Panc1 (cell line): ENCODE data around the gene ATP1A1. TPM values are rescaled to one million over a fixed set of nuclear protein-coding genes. Genes with fewer than 3 reads are reported as not detected.

ENCODE experiments used
- ATAC-seq: fragments of 200-7000 bp; cut with Tn5 transposase; 2 replicates; pipeline ENCODE4 v1.9.1; 2020; ENCODE audit warnings: mild to moderate bottlenecking, moderate library complexity
- BruUV-seq: library from RNA; stranded (reverse); fragments of 400-500 nt; replicated peaks from 2 replicates; lab custom pipeline; 2021; lab: Mats Ljungman, UMichigan
- CTCF ChIA-PET: fragments of 300-600 bp; sonication (Branson Sonifier 250); formaldehyde crosslinking; loops from one replicate; lab custom pipeline; 2022; ENCODE audit warnings: antibody characterized with exemption; lab: Charles Lee
- POLR2A ChIA-PET: fragments of 300-600 bp; sonication (Branson Sonifier 250); formaldehyde crosslinking; loops from one replicate; lab custom pipeline; 2022; ENCODE audit warnings: antibody characterized with exemption; lab: Charles Lee
- DNase-seq: peaks from one replicate; pipeline ENCODE4 v3.0.0-alpha.2; 2010; ENCODE audit warnings: low read depth, low spot score
- H3K27ac ChIP-seq: 2 replicates; pipeline ENCODE4 v1.5.1; 2011; ENCODE audit warnings: mild to moderate bottlenecking, low read length, inconsistent platforms
- H3K27me3 ChIP-seq: fragments of 200-500 bp; sonication (Bioruptor generic); 2 replicates; pipeline ENCODE4 v1.6.0; 2014; ENCODE audit warnings: low read length, inconsistent platforms; ENCODE audit not compliant: control insufficient read depth, insufficient read depth
- H3K36me3 ChIP-seq: fragments of 200-500 bp; sonication (Bioruptor generic); 2 replicates; pipeline ENCODE4 v1.5.1; 2014; ENCODE audit warnings: inconsistent platforms, mild to moderate bottlenecking, low read length, moderate library complexity; ENCODE audit not compliant: control insufficient read depth, insufficient read depth
- H3K4me1 ChIP-seq: 2 replicates; pipeline ENCODE4 v1.5.1; 2011; ENCODE audit warnings: inconsistent platforms, mild to moderate bottlenecking, low read length, moderate library complexity; ENCODE audit not compliant: control insufficient read depth, insufficient read depth
- H3K4me3 ChIP-seq, 2 experiments: 2 replicates each; pipeline ENCODE4 v1.5.1; 2011 to 2012; ENCODE audit warnings: low read depth in 2 of 2, low read length in 2 of 2, mild to moderate bottlenecking in 2 of 2, inconsistent platforms in 1 of 2, moderate library complexity in 1 of 2
- H3K9me3 ChIP-seq: fragments of 200-500 bp; sonication (Bioruptor generic); 2 replicates; pipeline ENCODE4 v1.5.1; 2014; ENCODE audit warnings: low read depth, mild to moderate bottlenecking, inconsistent platforms, low read length, moderate library complexity; ENCODE audit not compliant: control insufficient read depth, insufficient read depth
- CTCF ChIP-seq: fragments of 450-650 bp; IDR thresholded peaks from 2 replicates; pipeline ENCODE4 v1.5.1; 2017; ENCODE audit warnings: mild to moderate bottlenecking
- POLR2AphosphoS5 ChIP-seq: IDR thresholded peaks from 2 replicates; pipeline ENCODE4 v1.6.1; 2012; ENCODE audit warnings: mild to moderate bottlenecking, low read depth, low read length, moderate library complexity
- SIN3A ChIP-seq: IDR thresholded peaks from 2 replicates; pipeline ENCODE4 v1.6.1; 2012; ENCODE audit warnings: low read depth, mild to moderate bottlenecking, low read length, moderate library complexity, borderline replicate concordance; ENCODE audit not compliant: insufficient read depth
- TCF7L2 ChIP-seq: IDR thresholded peaks from 2 replicates; pipeline ENCODE4 v1.6.1; 2011; ENCODE audit warnings: mild to moderate bottlenecking, low read depth, low read length, inconsistent platforms
- in situ Hi-C: cut with HindIII; loops from 2 replicates; pipeline ENCODE4 v1.10.0; 2016; ENCODE audit warnings: low sequenced_read_pairs, low pct_unique_long_range_greater_than_20kb
- intact Hi-C: fragments of 100-400 bp; cut with micrococcal nuclease; formaldehyde crosslinking; loops from one replicate; pipeline ENCODE4 v1.10.0; 2022; ENCODE audit not compliant: unreplicated experiment
- total RNA-seq: library from RNA; stranded (reverse); gene quantifications from one replicate; pipeline ENCODE4 v1.2.1, GENCODE V29; 2021; ENCODE audit not compliant: unreplicated experiment
- TF ChIP-seq, protein P1 (sequence below), 2 experiments: IDR thresholded peaks; 2 replicates each; pipeline ENCODE4 v1.6.1; 2011 to 2012; ENCODE audit warnings: low read depth in 2 of 2, control low read depth in 1 of 2, low read length in 1 of 2, mild to moderate bottlenecking in 1 of 2, moderate library complexity in 1 of 2; ENCODE audit not compliant: insufficient read depth in 1 of 2

ATP1A1 gene
- total RNA-seq, 1 experiment from 2014 or later, result 131 TPM

DNA sequence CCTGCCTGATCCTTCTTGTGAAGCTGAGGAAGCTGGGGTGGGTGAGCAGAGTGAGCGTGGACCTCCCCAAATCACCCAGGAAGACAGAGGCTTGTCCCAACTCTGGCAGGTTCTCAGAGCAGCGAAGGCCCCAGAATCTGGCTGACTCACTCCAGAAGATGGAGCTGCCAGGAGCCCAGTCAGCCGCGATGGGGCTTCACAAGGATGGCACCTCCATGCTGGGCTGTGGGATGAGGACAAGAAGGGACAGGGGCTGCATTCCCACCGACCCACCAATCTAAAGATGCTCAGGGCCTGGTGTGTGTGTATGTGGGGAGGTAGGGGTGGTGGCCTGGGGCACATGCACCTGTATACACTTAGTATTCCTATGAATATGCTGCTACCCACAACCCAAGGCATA lies 52.9 kb downstream of the ATP1A1 start:
- ChIA-PET CTCF (no interaction called here), POLR2A (no interaction called here)
- in situ Hi-C loops (no loop called here), intact Hi-C loops (no loop called here)
- no peaks in the 10 kb centered on the region for H3K9me3 ChIP-seq
- H3K27ac ChIP-seq, result no peak overlapping the region
- ATAC-seq (no peak), DNase-seq (no peak)
- H3K36me3 ChIP-seq, result no peaks in the 10 kb centered on the region
- no peak overlapping the region for H3K4me3 ChIP-seq
- H3K27me3 ChIP-seq, result no peaks in the 10 kb centered on the region
- TF ChIP-seq POLR2AphosphoS5 (no peak), SIN3A (no peak), TCF7L2 (no peak), CTCF (no peak)
- TF ChIP-seq, protein P1, sequence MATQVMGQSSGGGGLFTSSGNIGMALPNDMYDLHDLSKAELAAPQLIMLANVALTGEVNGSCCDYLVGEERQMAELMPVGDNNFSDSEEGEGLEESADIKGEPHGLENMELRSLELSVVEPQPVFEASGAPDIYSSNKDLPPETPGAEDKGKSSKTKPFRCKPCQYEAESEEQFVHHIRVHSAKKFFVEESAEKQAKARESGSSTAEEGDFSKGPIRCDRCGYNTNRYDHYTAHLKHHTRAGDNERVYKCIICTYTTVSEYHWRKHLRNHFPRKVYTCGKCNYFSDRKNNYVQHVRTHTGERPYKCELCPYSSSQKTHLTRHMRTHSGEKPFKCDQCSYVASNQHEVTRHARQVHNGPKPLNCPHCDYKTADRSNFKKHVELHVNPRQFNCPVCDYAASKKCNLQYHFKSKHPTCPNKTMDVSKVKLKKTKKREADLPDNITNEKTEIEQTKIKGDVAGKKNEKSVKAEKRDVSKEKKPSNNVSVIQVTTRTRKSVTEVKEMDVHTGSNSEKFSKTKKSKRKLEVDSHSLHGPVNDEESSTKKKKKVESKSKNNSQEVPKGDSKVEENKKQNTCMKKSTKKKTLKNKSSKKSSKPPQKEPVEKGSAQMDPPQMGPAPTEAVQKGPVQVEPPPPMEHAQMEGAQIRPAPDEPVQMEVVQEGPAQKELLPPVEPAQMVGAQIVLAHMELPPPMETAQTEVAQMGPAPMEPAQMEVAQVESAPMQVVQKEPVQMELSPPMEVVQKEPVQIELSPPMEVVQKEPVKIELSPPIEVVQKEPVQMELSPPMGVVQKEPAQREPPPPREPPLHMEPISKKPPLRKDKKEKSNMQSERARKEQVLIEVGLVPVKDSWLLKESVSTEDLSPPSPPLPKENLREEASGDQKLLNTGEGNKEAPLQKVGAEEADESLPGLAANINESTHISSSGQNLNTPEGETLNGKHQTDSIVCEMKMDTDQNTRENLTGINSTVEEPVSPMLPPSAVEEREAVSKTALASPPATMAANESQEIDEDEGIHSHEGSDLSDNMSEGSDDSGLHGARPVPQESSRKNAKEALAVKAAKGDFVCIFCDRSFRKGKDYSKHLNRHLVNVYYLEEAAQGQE (IDR thresholded peaks at IDR 0.05; ENCODE audit: insufficient read depth in 1 of 2, low read depth in 2 of 2, low read length in 1 of 2), result no peak
- BruUV-seq, result no TSS peak
- H3K4me1 ChIP-seq, result no peaks in the 10 kb centered on the region

DNA sequence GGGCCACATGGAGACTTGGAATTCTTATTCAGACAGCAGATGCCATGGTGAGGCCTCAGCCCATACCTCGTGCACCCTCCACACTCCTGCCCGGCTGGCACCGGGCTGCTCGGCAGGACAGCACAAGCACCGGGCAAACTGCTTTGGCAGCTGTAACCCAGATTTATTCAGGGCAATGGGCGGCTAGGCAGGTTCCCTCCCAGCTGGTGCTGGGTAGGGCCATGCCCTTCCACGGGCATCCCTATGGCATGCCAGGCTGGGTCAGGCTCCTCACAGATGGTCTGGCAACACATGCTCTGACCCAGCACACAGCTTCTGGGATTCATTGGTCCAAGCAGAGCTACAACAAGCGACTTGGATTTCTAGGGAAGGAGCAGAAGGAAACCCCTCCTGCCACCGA lies 53.4 kb downstream of the ATP1A1 start:
- Histone ChIP-seq H3K4me3 (no peak overlapping the region), H3K4me1 (no peaks in the 10 kb centered on the region), H3K9me3 (no peaks in the 10 kb centered on the region), H3K27ac (no peak overlapping the region), H3K27me3 (no peaks in the 10 kb centered on the region), H3K36me3 (no peaks in the 10 kb centered on the region)
- intact Hi-C loops (no loop called here), in situ Hi-C loops (no loop called here)
- CTCF ChIA-PET, result interaction anchor here (0.6 kb wide), 1 partner anchor 73 kb away, joined by 5 read pairs; no protein-coding TSS in a partner anchor
- TF ChIP-seq POLR2AphosphoS5 (no peak), TCF7L2 (no peak)
- DNase-seq, result no peak
- POLR2A ChIA-PET, result no interaction called here
- ATAC-seq, result no peak
- no TSS peak for BruUV-seq

DNA sequence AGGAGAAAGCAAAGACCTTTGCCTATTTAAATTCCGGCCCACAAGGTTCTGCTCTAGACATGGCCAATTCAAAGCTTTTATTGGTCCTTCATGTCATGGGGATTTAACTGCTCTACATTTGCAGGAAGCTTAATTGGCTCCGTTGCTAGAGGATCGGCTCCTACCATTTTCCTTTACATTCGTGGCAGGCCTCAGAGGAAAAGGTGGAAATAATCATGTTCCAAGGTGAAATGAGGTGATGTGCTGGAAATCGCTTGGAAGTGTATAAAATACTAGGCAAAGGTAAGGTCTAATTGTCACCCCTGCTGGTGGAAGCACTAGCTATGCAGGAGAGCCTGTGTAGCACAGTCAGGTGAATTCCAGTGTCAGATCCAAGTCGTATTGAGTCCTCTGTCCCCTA lies 55.5 kb downstream of the ATP1A1 start:
- ATAC-seq (no peak), DNase-seq (no peak)
- in situ Hi-C loops (no loop called here), intact Hi-C loops (no loop called here)
- no peaks in the 10 kb centered on the region for H3K9me3 ChIP-seq
- no peaks in the 10 kb centered on the region for H3K36me3 ChIP-seq
- BruUV-seq, result no TSS peak
- H3K27ac ChIP-seq, result no peak overlapping the region
- no peaks in the 10 kb centered on the region for H3K4me1 ChIP-seq
- no peak overlapping the region for H3K4me3 ChIP-seq
- POLR2A ChIA-PET, result no interaction called here
- CTCF ChIA-PET, result no interaction called here
- H3K27me3 ChIP-seq, result no peaks in the 10 kb centered on the region; the same call in 1 of the 2 replicates
- TF ChIP-seq CTCF (no peak), POLR2AphosphoS5 (no peak), SIN3A (no peak), TCF7L2 (no peak)
- TF ChIP-seq, protein P1 (IDR thresholded peaks at IDR 0.05; ENCODE audit: insufficient read depth in 1 of 2, low read depth in 2 of 2, low read length in 1 of 2), result no peak
